Lower lobe of right lung (tissue), 2 donors: ENCODE measurements around the gene LRRC17. TPM values are rescaled to one million over a fixed set of nuclear protein-coding genes. Genes with fewer than 3 reads are reported as not detected.

Experiments
- ATAC-seq, 2 donors: fragments of 200-7000 bp; cut with Tn5 transposase; one replicate each; pipeline ENCODE4 v1.9.1; 2020 to 2022; ENCODE audit warnings: mild to moderate bottlenecking in 2 of 2, moderate library complexity in 2 of 2
- DNase-seq: peaks from one replicate; pipeline ENCODE4 v3.0.0-alpha.2; 2020
- H3K27ac ChIP-seq: fragments of 200-600 bp; one replicate; pipeline ENCODE4 v1.8.0; 2022
- H3K27me3 ChIP-seq: fragments of 200-600 bp; one replicate; pipeline ENCODE4 v1.8.0; 2022; ENCODE audit warnings: low read depth
- H3K36me3 ChIP-seq: fragments of 200-600 bp; one replicate; pipeline ENCODE4 v1.8.0; 2022; ENCODE audit warnings: mild to moderate bottlenecking
- H3K4me1 ChIP-seq: fragments of 200-600 bp; one replicate; pipeline ENCODE4 v1.8.0; 2022
- H3K4me3 ChIP-seq: fragments of 200-600 bp; one replicate; pipeline ENCODE4 v1.8.0; 2022; ENCODE audit warnings: mild to moderate bottlenecking
- H3K9me3 ChIP-seq: fragments of 200-600 bp; one replicate; pipeline ENCODE4 v1.8.0; 2022
- intact Hi-C: fragments of 100-400 bp; cut with DNase I; formaldehyde crosslinking; loops from one replicate; pipeline ENCODE4 v1.11.0; 2022
- total RNA-seq: library from RNA; stranded (reverse); fragmentation: NEBNext Ultra II Directional; extraction: Animal tissue kit (Norgen Biotek cat#: 25700); gene quantifications from one replicate; pipeline ENCODE4 v1.2.1, GENCODE V29; 2021
- TF ChIP-seq, protein P1 (sequence below): fragments of 200-600 bp; IDR thresholded peaks from one replicate; pipeline ENCODE4 v1.8.0; 2022; ENCODE audit warnings: antibody characterized with exemption, mild to moderate bottlenecking
- donor health status: DM: no; HTN: yes; CAD: no; lungs with severe emphysema.

The LRRC17 gene
- total RNA-seq, 1 donor from 2014 or later, result 1.5 TPM

DNA sequence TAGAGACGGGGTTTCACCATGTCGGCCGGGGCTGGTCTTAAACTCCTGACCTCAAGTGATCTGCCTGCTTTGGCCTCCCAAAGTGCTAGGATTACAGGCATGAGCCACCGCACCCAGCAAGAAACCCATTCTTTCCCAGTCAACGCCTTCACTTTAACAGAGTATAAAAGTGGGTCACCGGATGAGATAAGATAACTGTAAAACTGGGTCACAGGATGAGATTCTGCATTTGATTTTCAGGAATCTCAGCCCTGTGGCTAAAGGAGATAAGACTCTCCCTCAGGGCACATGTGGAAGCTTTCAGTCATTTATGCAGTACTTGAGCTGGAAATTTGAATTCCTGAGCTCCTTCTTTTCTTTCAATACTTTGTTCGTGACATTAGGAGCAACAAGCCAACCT, 70.8 kb downstream of the LRRC17 start:
- TF ChIP-seq, protein P1, sequence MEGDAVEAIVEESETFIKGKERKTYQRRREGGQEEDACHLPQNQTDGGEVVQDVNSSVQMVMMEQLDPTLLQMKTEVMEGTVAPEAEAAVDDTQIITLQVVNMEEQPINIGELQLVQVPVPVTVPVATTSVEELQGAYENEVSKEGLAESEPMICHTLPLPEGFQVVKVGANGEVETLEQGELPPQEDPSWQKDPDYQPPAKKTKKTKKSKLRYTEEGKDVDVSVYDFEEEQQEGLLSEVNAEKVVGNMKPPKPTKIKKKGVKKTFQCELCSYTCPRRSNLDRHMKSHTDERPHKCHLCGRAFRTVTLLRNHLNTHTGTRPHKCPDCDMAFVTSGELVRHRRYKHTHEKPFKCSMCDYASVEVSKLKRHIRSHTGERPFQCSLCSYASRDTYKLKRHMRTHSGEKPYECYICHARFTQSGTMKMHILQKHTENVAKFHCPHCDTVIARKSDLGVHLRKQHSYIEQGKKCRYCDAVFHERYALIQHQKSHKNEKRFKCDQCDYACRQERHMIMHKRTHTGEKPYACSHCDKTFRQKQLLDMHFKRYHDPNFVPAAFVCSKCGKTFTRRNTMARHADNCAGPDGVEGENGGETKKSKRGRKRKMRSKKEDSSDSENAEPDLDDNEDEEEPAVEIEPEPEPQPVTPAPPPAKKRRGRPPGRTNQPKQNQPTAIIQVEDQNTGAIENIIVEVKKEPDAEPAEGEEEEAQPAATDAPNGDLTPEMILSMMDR, result no peak
- Histone ChIP-seq H3K27ac (no peak overlapping the region), H3K4me3 (no peak overlapping the region), H3K27me3 (no peaks in the 10 kb centered on the region), H3K9me3 (peaks cover 5% of the 10 kb centered on the region), H3K36me3 (no peaks in the 10 kb centered on the region), H3K4me1 (no peaks in the 10 kb centered on the region)
- DNase-seq (no peak), ATAC-seq (no peak)
- intact Hi-C loops, result no loop called here

DNA sequence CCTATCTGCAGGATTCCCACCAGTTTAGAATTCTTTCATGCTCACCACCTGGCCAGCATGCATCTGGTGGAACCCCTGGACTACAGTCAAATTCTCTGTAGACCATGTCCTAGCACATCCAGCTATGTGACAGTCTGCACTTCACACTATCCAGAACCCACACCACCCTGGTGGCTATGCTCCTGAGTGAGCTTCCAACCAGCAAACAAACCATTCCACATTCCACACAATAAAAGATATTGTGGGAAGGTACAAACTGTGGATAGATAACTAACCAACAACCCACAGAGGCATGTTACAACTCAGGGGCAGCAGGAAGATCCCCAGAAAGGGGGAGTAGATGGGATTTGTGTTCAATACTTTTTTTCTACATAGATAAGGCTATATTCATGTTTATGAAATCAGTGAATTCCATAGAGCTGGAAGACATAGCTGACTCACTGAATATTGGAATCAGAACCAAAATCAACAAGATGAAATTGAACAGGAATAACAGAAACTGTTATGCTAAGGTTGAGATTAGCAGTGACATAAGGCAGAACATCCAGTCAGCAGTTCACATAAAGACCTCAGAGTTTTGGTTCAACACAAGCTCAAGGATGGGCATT, 72.5 kb downstream of the LRRC17 start:
- no peaks in the 10 kb centered on the region for H3K36me3 ChIP-seq
- H3K27me3 ChIP-seq, result no peaks in the 10 kb centered on the region
- H3K27ac ChIP-seq, result no peak overlapping the region

DNA sequence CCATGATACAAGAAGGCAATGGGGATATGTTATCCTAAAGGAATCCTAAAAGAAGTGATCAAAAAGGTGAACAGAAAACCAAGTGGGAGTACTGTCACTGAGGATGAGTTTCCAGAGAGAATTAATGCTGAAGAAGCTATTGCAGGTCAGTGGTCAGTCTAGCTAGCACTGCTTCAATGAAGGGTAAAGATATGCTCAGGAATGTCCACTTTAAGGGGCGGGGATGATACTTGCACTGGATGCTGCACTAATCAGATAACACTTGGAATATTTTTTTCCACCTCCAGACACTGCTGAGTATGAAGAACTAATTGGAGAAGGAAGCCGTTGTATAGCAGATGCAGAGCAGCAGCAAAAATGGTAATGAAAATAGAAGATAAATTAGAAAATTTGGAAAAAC, 75.3 kb downstream of the LRRC17 start:
- Histone ChIP-seq H3K27ac (no peak overlapping the region), H3K4me1 (peaks cover 28% of the 10 kb centered on the region), H3K36me3 (no peaks in the 10 kb centered on the region), H3K9me3 (no peaks in the 10 kb centered on the region), H3K4me3 (no peak overlapping the region), H3K27me3 (no peaks in the 10 kb centered on the region)
- TF ChIP-seq, protein P1, result no peak
- no peak for DNase-seq
- intact Hi-C loops, result no loop called here
- ATAC-seq, result no peak

More for the DNA sequence above, 72.5 kb downstream of the LRRC17 start:
- intact Hi-C loops, result no loop called here
- DNase-seq (no peak), ATAC-seq (no peak)
- no peaks in the 10 kb centered on the region for H3K9me3 ChIP-seq
- TF ChIP-seq, protein P1, result no peak
- peaks cover under 1% of the 10 kb centered on the region for H3K4me1 ChIP-seq
- no peak overlapping the region for H3K4me3 ChIP-seq

DNA sequence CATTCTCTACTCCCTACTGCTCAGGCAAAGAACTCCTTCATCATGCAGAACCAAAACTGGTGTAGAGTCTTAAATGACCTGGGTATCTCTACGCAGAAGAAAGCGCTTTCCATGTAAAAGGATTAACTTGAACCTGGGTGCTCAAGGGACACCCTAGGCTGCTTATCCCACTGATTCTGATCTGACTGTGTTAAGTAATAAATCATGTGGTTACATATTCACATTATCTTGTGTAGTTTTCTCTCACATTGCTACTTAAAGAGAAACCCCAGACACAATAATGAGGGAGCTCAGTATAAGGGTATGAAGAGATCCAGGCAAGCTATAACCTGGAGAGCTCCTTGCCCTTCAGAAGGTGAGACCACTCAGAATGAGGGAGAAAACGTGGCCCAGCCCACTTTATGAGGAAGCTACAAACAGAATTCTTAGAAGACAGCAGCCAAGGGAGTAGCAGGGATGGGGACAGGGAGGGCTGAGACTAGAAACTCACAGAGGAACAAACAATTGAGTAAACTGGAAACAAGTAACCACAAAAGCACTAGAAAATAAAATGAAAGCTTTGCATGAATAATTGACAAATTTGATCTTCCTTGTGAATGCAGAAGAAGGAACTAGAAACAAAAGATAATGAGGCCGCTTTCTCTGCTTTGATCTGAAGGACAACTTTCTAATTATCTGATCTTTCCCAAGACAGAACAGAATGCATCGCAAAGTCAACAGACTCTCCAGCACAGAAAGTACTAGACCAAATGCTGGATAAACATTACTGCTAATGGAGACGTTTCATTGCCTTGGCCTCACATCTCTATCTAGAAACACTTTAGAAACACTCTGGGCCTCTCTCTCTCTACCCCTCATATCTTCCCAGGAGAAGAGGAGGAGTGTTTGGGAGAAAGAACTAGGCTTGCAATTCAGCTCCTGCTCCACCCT, 76.1 kb downstream of the LRRC17 start:
- Histone ChIP-seq H3K27me3 (no peaks in the 10 kb centered on the region), H3K4me3 (no peak overlapping the region), H3K4me1 (peaks cover 32% of the 10 kb centered on the region), H3K9me3 (no peaks in the 10 kb centered on the region), H3K27ac (no peak overlapping the region), H3K36me3 (no peaks in the 10 kb centered on the region)
- TF ChIP-seq, protein P1, result no peak
- intact Hi-C loops, result no loop called here
- peak in 1 of 2 donors; percentile 23 for ATAC-seq
- DNase-seq, result no peak

DNA sequence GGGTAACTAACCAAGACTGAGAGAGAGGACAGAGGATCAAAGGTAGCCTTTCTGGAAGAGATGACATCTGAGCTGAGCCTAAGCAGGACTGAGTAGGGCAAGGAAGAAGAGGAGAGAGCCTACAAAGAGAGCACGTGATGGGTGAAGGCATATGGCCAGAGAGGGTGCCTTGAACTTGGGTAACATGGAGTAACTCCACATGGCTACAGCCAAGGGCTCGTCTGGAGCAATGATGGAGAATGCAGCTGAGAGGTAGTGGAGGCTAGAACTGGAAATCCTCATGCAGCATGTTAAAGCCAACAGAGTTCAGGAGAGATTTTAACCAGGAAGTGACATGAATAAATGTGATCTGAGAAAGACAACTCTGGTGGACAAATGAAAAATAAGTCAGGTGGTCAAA, 77.8 kb downstream of the LRRC17 start:
- H3K27me3 ChIP-seq, result no peaks in the 10 kb centered on the region
- TF ChIP-seq, protein P1, result no peak
- ATAC-seq (no peak), DNase-seq (no peak)
- no peaks in the 10 kb centered on the region for H3K36me3 ChIP-seq
- no peaks in the 10 kb centered on the region for H3K9me3 ChIP-seq
- no peak overlapping the region for H3K4me3 ChIP-seq
- H3K4me1 ChIP-seq, result peaks cover 32% of the 10 kb centered on the region
- no peak overlapping the region for H3K27ac ChIP-seq
- intact Hi-C loops, result no loop called here
